Measurements from ENCODE around the gene KLKB1. TPM values are rescaled to one million over a fixed set of nuclear protein-coding genes. Genes with fewer than 3 reads are reported as not detected.
"Not testable (repeated sequence)": the region's sequence is repeated elsewhere in the genome, so short reads cannot be mapped to it uniquely, and the experiment has no call there.

Gene KLKB1
- total and polyA plus RNA-seq, 8 donors: 0.93 to 26.5 (median 1.6) TPM

- intact Hi-C loops (cut with DNase I): no loop called here
- Histone ChIP-seq H3K27me3 (no peaks in the 10 kb centered on the region), H3K36me3 (no peaks in the 10 kb centered on the region), H3K27ac (peak overlapping the region; percentile 60 to 85 (median 83)), H3K9me3 (no peaks in the 10 kb centered on the region), H3K4me3 (no peak overlapping the region), H3K4me1 (peaks cover 21 to 35% (median 26%) of the 10 kb centered on the region in 3 donors)
- DNase-seq (peak; percentile 81 to 95 (median 90)), ATAC-seq (peak; percentile 85 to 90 (median 87)), FAIRE-seq (no peak)
- WGBS, 2 donors: 12 to 13% methylated on average over 12 of the region's 12 CpGs
- no peak for TF ChIP-seq CTCF (IDR thresholded peaks at IDR 0.05)
These were observed 33.5 kb downstream of the KLKB1 start for GRCh38 chr4:186260504-186261448.

- peak overlapping the region; percentile 54 to 93 (median 79) for H3K27ac ChIP-seq
- TF ChIP-seq CTCF (IDR thresholded peaks at IDR 0.05): no peak
- intact Hi-C loops (cut with DNase I): no loop called here
- no peak overlapping the region for H3K4me3 ChIP-seq
- H3K9me3 ChIP-seq: no peaks in the 10 kb centered on the region
- FAIRE-seq (no peak), ATAC-seq (no peak), DNase-seq (no peak)
- H3K36me3 ChIP-seq: no peaks in the 10 kb centered on the region
- H3K4me1 ChIP-seq: peaks cover 26 to 39% (median 33%) of the 10 kb centered on the region in 3 donors
- H3K27me3 ChIP-seq: no peaks in the 10 kb centered on the region
- WGBS, 2 donors: 94 to 96% methylated on average over 7 of the region's 7 CpGs
These were observed 37.4 kb downstream of the KLKB1 start for GRCh38 chr4:186264660-186265059.

DNA sequence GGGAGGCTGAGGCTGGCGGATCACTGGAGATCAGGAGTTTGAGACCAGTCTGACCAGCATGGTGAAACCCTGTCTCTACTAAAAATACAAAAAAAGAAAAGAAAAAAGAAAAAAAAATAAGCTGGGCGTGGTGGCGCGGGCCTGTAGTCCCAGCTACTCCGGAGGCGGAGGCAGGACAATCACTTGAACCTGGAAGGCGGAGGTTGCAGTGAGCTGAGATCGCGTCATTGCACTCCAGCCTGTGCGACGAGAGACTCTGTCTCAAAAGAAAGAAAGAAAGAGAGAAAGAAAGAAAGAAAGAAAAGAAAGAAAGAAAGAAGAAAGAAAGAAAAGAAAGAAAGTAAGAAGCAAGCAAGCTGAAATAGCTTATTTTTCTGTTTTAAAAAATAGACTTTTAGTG, 37.9 kb downstream of the KLKB1 start:
- ATAC-seq; H3K27me3 ChIP-seq; FAIRE-seq; H3K9me3 ChIP-seq; H3K36me3 ChIP-seq; DNase-seq; intact Hi-C loops (cut with DNase I): not testable (repeated sequence)
- Histone ChIP-seq H3K27ac (peak overlapping the region; percentile 54 to 93 (median 79)), H3K4me3 (peak overlapping the region in 1 of 4 donors; percentile 48), H3K4me1 (peaks cover 23 to 33% (median 27%) of the 10 kb centered on the region in 3 donors)
- 89 to 96% methylated on average over 11 of the region's 11 CpGs for WGBS, 2 donors

- no peaks in the 10 kb centered on the region for H3K27me3 ChIP-seq
- TF ChIP-seq CTCF (IDR thresholded peaks at IDR 0.05): no peak
- WGBS, 2 donors: 10 to 15% methylated on average over 10 of the region's 10 CpGs
- no peak for FAIRE-seq
- H3K4me1 ChIP-seq: peaks cover 19 to 26% (median 24%) of the 10 kb centered on the region in 3 donors
- H3K4me3 ChIP-seq: peak within 1 kb of the TSS; percentile 7 to 48 (median 36)
- intact Hi-C loops (cut with DNase I): no loop called here
- peak in 3 of 6 donors; percentile 19 to 41 (median 20) for DNase-seq
- ATAC-seq: peak; percentile 57 to 73 (median 68)
- H3K27ac ChIP-seq: peak within 1 kb of the TSS; percentile 54 to 93 (median 79)
- H3K9me3 ChIP-seq: no peaks in the 10 kb centered on the region
- no peaks in the 10 kb centered on the region for H3K36me3 ChIP-seq
These were observed 38.7 kb downstream of the KLKB1 start, which contains the start of gene F11 for GRCh38 chr4:186265683-186266652. F11 (plus strand) TSS chr4:186266189; CDS start chr4:186267137, 948 bp downstream.
